Activated CD4-positive, CD25-positive, alpha-beta regulatory T cell treated with anti-CD3 and anti-CD28 coated beads, Interleukin-2, amount 50 U/mL, for 16 hours (primary cell): ENCODE data around the gene DPM2.
A peak's percentile ranks its signal among the peaks of the same experiment; 100 is the strongest.

Source experiments
- DNase-seq: peaks from one replicate; pipeline ENCODE4 v3.0.0-alpha.2; 2020; ENCODE audit warnings: low read depth, low spot score

Gene DPM2

DNA sequence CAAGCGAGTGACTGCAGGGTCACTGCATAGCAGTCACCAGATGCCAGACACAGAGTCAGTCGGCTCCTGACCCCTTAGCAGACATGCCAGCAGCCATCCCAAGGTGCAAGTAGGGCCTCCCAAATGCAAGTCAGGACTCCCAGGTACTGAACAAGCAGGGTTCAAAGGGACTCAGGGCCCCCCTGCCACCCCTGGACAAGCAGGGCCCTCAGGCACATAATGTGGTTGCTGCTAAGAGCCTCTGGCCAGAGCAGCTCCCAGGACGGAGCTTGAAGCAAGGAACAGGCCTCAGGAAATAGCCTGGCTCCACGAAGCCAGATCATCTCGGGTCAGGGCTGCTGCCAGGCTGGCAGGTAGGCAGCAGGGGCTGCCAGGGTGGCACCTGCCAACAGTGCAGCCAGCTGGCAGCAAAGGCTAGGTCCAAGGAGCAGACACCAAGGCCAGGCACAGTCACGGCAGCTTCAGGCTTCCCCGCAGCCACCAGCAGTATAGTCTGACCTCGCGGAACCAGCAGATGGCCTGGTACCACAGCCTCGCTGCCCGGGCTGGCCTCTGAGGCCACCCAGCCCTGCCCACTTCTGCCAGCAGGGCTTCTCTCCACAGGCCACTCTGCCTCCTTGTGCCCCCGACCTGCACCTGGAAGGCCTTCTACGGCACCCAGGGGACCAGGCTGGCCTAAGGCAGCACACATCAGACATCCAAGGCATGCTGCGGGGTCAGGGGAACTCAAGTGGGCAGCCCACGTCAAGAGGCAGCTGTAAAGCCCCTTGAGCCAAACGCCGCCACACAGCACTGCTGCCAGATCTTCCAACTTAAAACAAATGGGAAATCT lies 35.7 kb upstream of the DPM2 start:
- no peak for DNase-seq

DNA sequence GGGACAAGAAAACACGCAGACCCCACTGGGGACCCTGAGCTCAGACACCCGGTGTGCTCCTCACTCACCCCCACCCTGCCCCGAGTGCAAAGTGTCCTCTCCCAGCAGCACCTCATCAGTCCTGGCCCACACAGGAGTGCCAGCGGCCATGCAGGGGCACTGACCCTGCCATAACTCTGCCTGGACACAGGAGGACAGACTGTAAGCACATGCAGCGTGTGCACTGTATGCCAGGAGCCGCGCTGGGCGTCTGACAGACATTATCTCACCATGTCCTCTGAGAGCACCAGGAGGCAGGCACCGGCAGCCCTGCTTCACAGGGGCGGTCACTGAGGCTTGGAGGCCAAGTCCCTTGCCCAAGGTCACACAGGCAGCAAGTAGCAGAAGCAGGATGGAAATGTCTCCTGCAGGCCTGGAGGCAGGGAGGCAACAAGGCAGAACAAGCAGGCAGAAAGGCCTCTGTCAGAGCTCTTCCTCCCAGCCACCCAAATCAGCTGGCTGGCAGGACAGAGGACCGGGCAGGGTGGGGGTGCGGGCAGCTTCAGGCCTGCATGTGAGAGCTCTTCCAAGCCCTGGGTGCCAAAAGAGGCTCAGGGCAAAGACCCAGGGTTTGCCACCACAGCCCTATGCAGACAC lies 34.7 kb upstream of the DPM2 start:
- no peak for DNase-seq

DNA sequence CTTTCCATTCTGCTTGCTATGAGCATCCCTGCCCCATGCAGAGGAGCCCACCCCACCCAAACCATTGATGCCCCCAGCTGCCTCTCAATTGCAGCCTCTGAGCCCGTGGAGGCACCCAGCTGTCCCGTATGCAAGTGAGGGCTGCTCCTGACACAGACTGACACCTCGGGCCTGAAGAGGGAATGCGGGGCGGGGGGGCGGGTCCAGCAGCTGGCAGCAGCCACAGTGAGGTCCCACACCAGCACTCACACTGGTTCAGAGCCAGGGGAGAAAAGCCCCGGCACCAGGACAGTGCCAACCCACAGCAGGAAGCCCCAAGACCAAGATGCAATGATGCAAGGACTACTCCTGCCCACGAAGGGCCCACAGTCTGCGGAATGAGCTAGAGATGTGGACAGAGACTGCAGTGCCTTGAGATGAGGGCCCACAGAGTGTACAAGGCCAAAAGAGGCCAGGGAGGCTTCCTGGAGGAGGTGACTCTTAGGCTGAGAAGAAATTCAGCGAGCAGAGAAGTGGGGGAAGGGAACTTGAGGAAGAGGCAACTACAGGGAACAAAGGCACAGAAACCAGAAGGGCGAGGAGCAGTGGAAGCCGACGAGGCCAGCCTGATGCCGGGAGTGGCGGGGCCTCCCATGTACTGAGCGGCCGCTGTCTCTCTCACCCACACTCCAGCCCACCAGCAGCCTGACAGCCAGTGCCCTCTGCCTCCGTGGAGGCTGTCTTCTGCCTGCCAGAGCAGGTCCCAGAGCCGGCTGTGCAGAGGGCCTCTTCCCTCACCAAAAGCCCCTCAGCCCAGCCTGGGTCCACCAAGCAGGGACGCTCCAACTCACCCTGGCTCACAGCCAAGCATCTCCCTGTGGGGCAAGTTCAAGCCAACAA lies 33.9 kb upstream of the DPM2 start:
- no peak for DNase-seq

DNA sequence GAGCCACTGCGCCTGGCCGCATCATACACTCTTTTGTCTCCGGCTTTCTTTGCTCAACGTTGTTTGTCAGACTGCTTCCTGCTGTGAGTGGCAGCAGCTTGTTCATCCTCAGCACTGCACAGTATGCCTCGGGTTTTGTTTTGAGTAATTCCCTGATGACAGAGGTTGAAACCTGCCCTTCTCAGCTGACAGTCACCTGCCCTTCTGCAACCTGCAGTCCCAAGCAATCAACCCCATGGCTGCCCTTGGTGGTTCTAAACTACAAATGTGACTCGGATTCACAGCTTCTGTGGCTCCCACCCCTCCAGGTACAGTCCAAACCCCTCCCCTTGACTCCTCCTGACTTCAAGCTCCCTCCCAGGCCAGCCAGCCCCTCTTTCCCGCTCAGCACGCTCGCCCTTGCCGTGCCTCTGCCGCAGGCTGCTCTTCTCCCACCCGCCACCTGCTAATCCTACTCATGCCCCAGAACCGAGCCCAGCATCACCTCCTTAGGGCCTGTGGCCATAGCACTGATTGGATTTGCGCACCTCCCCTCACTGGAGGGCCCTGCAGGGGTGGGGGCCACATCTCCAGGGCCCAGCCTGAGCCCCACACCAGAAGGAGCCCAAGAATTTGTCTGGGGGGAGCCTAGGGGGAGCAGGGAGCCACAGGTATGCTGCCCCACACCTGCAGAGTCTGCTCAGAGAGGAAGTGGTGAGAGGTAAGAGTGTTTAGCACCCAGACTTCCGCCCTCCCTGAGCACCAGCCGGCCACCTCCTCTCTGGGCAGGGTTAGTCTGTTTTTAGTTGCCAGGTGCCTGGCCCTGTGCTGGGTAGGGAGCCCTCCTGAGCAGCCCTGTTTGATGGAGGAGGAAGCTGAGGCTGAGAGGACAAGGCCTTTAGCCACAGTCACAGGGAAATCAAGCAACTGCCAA lies 33.0 kb upstream of the DPM2 start:
- peak; percentile 57 for DNase-seq

DNA sequence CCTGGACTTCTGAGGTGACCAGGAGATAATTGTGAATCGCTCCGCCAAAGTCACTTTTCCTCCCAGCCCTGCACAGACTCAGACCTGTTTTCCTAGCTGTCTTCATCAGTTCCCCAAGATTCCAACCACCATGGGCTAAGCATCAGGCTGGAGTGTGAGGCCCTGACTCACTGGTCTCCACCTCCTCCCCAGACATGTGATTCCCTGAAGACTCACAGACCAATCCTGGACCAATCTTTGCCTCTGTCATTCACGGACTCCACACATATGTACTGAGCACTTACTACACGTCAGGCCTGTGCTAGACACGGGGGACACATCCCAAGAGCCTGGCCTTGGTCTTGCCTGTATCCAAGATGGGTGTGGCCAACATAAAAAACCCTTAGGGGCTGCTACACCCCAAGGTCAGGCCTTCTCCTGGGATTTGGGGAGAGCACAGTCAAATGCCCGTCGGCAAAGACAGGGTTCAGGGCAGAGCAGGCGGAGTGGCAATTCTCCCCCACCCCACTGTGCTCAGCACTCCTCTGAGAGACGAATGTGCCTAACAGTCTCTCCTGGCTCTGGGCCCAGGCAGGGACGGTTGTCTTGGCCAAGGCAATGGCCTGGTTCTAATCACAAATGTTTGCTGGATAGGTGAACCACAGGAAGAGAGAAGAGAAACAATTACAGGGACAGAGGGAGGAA lies 31.2 kb upstream of the DPM2 start:
- DNase-seq, result no peak

DNA sequence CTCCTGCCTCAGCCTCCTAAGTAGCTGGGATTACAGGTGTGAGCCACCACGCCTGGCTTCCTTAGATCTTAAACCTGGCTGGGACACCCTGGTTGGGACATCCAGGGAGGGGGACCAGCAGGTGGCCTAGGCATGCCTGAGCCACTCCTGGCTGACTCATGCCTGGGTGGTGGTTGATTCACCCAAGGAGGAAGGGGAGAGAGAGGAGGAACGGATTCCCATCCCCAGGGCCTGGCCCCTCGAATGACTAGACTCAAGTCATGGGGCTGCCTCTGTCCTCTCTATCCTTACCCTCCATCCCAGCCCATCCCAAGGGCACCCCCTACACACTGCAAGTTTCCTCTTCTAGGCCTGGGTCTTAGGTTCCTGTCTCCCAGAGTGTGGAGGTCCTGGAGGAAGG lies 30.4 kb upstream of the DPM2 start:
- DNase-seq, result no peak

- DNase-seq, result no peak
Measured at GRCh38 chr9:127967151-127967809, 29.6 kb upstream of the DPM2 start.

- DNase-seq, result no peak
Measured at GRCh38 chr9:127966416-127967150, 28.9 kb upstream of the DPM2 start.

DNA sequence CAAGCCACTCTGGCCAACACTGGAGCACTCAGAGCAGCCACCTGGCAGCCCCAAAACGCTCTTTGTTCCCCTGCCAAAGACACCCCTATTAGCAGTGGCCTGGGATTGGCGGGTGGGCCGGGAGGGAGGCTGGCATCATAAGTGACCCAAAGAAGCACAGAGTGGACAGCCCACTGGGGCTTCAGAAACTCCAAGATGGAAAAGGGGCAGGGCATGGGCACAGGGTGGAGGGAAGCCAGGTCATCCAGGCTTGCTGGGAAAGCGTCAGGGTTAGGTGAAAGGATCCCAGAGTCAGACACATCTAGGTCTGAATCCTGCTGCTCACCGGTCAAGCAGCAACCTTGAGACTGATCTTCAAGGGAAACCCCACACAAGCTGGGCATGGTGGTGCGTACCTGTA lies 28.3 kb upstream of the DPM2 start:
- DNase-seq, result no peak

GRCh38 chr9:127963359-127964064 lies 25.9 kb upstream of the DPM2 start:
- DNase-seq, result no peak

GRCh38 chr9:127963041-127963358 lies 25.3 kb upstream of the DPM2 start:
- DNase-seq, result no peak

- no peak for DNase-seq
Measured at GRCh38 chr9:127962278-127962677, 24.6 kb upstream of the DPM2 start.

DNA sequence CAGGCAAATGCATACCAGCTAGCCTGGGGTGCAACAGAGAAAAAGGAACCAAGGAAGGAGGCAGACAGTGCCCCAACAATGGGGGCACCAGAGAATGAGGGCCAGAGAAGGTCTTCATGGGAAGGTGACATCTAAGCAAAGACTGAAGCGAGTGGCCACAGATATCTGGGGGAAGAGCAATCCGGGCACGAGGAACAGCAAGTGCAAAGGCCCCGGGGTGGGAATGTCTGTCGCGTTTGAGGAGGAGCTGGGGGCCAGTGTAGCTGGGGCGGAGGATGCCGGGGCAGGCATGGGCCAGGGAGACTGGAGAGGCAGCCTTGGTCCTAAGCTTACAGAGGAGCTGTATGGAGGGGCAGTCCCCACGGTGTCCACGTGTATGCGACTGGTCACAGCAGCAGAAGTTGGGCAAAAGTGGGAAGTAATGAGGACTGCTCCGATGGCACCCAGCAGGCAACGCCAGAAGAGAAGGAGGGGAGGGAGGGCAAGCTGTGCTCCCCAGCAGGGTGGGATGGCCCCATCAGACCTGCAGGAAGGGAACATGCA lies 24.0 kb upstream of the DPM2 start:
- DNase-seq, result no peak

DNA sequence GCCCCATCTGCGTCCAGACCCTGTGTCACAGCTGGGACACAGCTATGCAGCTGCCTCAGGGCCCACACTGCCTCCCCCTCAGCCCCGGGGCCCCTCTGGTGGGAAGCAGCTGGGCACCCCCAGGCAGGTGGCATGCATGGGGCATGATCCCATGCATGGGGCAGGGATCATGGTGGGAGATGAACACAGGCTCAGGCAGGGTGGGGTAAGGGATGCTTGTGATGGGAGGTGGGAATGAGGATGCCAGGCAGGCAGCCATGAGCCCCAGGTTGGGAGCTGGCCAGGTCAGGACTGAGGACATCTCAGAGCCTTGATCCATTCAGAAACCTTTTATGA lies 23.5 kb upstream of the DPM2 start:
- DNase-seq, result no peak

DNA sequence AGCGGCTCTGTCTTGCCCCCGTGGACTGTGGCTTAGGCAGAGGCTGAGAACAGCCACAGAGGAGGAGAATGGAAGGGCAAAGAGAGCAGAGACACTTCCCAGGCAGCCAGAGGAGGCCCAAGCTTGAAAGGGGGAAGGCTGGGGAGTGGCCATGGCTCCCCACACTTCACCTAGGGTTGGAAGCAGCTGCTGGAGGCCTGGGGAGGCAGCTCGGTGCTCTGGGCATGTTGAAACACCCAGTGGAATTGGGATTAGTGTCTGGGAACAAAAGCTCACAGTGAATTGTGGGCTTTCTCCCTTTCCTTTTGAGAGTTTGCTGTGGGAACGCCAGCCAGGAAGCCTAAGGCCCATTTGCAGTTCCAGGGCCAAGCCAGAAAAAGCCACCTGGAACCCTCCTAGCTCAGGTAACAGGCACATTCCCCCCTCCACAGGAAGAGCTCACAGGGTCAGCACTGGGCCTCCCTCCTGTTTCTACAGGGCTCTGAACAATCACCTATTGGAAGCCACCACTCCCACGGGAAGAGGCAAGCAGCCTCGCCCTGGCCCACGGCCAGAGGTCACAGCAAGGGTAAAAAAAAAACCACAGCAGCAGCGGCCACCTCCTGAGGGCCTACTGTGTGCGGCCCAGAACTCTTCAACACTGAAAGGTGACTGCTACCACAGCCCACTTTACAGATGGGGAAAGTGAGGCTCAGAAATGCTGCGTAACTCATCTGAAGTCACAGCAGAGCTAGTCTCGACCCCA lies 22.9 kb upstream of the DPM2 start:
- DNase-seq, result no peak

GRCh38 chr9:127959841-127960409 lies 22.3 kb upstream of the DPM2 start:
- DNase-seq, result no peak

DNA sequence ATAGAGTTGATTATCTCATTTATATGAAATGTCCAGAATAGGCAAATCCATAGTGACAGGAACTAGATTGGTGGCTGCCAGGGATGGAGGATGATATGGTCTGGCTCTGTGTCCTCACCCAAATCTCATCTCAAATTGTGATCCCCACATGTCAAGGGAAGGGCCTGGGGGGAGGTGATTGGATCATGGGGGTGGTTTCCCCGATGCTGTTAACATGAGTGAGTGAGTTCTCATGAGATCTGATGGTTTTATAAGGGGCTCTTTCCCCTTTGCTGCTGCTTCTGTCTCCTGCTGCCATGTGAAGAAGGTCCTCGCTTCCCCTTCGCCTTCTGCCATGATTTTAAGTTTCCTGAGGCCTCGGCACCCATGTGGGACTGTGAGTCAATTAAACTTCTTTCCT lies 21.7 kb upstream of the DPM2 start:
- no peak for DNase-seq

GRCh38 chr9:127958728-127959127 lies 21.1 kb upstream of the DPM2 start:
- no peak for DNase-seq
